GM18858 (cell line): ENCODE data around the gene RALY.

Source experiments
- ATAC-seq: cut with Tn5 transposase; IDR thresholded peaks from one replicate; pipeline ENCODE4 v1.9.1; 2021; ENCODE audit not compliant: unreplicated experiment

The RALY gene

DNA sequence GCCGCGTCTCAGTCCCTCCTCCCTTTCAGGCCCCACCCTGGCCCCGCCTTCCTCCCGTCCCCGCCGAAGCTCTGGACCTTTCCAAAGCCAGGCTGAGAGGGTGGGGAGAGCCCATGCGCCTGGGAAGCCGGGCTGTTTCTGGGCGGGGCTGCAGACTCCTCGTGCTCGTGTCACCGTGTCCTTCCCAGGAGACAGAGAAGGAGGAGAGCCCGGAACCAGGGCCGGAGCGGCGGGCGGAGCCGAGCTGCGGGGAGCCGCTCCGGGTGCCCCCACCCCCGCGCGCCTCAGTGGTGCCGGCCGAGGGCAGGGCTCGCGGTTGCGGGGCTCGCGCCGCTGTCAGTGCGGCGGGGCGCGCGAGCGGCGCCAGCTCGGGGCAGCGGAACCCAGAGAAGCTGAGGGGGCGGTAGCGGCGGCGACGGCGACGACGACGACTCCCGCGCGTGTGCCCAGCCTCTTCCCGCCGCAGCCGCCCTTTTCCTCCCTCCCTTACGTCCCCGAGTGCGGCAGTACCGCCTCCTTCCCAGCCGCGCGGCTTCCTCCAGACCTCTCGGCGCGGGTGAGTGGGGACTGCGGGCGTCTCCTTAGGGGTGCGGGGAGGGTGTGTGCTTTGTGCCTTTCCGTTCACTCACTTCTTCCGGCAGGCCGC, at the start of gene RALY:
RALY (plus strand) TSS at position 336 of the 646 bp plus-strand sequence. CDS start 78,164 bp downstream, outside the sequence.
- peak; percentile 30 for ATAC-seq

DNA sequence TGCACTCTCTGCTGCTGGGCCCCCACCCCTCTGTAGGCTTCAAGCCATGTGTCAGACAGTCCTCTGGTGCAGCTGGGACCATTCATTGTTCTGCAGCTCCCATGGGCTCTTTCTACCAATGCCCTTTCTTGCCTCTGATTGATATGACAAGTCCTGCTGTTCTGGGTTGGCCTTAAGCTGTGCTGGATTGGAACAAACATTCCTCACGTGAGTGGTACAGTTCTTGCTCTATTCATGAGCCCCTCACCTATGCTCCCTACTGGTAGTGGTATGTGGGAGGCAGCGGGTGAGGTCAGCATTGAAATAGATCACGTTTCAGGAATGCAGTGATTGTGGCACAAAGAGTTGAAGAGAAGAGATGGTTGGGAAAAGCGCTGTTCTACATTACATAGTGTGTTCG, 48.8 kb upstream of the RALY start:
- no peak for ATAC-seq

DNA sequence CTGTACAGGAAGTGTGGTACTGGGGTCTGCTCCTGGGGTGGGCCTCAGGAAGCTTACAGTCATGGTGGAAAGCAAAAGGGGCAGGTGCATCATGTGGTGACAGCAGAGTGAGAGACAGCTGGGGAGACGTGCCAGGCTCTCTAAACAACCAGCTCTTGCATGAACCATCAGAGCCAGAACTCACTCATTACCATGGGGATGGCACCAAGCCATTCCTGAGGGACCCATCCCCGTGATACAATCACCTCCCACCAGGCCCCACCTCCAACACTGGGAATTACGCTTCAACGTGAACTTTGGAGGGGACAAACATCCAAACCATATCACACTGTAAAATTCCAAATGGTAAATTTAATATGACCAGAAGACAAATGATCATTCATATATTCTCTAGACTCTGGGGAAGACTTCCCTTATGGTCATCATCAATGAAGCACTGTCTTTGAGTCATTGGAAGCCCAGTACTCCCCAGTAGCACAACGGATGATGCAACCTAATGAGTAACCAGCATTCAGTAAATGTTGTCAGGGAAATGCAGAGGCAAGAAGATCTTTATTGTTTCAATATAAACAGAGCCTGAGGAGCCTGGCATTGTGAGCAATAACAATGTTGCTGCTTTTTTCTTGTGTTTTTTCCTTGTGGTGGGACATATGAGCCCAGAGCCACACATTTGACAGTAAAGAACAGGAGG, 48.2 kb upstream of the RALY start:
- ATAC-seq = no peak

DNA sequence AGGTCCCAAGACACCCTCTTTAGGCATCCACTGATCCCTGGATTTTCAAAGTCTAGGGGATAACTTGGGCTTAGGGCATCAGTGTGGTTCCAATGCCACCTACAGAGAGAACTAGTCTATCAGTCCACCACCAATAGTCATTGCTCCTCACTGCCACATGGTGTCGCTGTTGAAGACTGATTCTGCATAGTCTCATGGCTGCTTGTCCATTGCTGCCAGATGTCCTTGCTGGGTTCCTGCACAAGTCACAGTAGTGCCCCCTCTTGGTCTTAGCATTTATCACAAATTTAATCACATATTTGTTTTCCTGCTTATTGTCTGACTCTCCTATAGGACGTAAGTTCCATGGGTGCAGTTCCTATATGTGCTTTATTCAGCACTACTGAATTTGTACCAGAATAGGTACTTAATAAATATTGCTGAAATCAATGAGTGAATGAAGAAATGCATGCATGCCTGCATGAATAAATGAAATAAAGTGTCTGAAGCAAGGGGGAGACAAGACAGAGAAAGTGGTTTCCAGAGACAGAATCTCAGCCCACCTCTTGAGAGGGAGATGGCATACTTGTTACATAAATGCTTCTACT, 45.9 kb upstream of the RALY start:
- no peak for ATAC-seq

DNA sequence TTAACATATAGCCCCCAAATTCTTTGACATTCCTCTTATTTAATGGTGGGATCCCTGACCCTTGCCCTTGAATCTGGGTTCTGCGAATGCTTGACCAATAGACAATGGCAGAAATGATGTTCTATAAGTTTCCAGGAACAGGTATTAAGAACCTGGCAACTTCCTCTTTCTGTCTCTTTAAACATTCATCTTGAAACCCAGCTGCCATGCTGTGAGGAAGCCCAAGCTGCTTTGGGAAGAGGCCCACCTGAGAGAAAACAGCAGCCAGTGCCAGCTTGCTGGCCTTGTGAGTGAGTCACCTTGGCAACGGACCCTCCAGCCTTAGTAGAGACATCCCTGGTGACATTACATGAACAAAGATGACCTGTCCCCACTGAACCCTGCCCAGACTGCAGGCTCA, 45.2 kb upstream of the RALY start:
- no peak for ATAC-seq

DNA sequence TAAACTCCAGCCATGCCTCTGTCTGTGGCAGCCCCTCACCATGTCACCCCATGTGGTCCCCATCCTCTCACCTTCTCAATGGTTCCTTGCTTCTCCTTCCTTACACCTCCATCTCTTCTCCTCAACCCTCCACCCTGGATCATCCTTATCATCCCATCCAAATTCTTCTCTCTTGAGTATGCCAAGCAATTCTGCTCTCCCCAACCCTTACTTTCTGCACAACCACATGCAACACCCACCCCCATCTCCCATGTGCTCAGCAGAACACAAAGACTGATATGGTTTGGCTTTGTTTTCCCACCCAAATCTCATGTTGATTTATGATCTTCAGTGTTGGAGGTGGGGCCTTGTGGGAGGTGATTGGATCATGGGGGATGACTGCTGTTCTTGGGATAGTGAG, 42.5 kb upstream of the RALY start:
- no peak for ATAC-seq

DNA sequence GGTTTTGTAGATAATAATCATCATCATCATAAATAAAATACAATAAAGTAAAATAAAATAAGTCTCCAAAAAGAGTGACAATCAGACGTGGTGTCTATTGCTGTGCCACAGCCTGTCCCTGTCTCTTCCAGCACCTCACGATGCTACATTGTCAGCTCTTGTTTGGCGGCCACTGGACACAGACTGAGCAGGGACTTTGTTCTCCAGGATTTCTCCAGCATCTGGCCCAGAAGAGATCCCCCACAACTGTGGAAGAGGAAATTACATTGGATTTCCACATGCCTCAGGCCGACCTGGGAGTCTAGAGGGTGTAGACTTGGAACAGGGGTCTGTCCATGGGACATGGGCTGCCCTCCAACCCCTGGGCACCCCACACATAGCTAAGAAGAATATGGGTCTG, 39.2 kb upstream of the RALY start:
- no peak for ATAC-seq

DNA sequence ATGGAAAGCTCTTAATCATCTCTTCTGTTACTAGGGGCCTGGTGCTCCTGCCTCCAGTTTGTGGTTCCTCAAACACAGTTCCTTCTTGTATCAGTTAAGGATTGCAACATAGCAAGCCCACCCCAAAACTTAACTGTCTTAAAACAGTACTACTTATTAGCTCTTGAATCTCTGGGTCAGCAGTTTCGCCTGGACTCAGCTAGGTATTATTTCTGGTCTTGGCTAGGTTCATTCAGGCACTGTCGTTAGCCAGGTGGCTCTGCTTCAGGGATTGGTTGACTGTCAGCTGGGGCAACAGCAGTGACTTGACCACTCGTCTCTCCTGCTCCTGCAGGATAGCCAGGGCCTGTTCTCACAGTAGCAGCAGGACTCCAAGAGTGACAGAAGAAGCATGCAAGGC, 30.0 kb upstream of the RALY start:
- no peak for ATAC-seq

DNA sequence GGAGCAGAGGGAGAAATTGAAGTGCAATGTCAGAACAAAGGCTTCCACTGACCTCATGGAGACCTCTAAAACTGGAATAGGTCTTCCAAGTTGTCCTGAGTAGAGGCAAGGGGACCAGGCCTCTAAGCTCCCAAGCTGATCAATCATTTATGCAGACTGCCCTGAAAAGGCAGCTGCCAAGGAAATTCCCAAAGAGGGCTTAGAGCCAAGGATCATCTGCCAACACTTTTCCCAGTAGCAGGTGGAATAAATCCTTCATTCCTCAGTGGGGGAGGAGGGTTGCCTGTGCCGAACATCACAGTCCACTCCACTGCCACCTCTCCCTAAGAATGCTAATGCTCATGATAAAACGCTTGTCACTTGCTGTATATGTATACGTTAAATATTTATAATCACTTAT, 29.3 kb upstream of the RALY start:
- ATAC-seq = no peak

DNA sequence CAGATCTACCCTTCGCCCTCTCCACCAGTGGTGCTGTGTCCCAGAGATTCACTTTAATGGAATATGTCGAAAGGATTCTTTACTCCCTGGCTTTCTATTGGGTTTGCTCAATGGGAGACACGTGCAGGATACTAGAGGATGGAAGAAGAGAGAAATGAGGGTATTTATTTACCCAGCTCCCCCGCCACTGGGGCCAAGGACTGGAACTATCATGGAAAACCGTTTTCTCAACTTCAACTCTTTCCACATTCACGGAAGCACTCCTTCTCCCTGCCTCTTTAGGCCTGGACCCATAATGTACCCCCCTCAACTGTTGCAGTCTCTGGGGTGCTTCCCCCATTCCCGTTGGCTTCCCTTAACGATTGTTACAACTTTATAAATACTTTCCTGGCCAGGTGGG, 26.6 kb upstream of the RALY start:
- ATAC-seq = no peak

DNA sequence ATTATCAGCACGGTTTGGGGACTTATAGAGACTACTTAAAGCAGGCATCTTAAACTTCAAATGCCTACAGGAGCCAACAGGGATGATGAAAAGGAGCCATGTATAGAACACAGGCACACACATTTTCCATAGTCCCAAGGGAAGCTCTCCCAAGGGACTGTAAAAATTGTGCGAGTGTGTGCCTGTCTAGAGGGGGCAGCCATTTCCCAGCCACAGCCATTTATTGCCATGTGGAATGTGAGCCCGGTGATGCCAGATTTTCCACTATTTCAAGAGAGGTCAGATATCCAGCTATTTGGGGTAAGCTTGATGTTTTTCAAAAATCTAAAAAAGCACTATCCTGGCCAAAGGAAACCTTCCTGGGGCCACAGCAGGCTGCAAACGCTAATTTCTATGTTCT, 24.1 kb upstream of the RALY start:
- no peak for ATAC-seq

DNA sequence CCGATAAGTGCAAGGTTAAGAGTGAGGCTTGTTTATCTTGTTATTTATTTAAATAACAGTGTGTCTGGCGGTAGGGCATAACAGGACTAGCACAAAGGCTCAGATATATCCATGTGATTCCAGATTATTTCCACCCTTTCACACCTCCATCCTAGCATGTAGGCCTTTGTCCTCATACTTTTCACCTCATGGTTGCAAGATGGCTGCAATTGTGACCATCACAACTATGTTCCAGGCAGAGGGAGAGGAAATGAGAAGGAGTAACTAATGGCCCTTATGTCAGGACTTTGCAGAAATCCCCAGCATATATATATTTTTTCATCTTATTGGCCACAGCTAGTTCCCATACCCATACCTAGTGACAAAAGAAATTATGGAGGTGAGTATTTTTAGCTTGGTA, 23.5 kb upstream of the RALY start:
- ATAC-seq = no peak

DNA sequence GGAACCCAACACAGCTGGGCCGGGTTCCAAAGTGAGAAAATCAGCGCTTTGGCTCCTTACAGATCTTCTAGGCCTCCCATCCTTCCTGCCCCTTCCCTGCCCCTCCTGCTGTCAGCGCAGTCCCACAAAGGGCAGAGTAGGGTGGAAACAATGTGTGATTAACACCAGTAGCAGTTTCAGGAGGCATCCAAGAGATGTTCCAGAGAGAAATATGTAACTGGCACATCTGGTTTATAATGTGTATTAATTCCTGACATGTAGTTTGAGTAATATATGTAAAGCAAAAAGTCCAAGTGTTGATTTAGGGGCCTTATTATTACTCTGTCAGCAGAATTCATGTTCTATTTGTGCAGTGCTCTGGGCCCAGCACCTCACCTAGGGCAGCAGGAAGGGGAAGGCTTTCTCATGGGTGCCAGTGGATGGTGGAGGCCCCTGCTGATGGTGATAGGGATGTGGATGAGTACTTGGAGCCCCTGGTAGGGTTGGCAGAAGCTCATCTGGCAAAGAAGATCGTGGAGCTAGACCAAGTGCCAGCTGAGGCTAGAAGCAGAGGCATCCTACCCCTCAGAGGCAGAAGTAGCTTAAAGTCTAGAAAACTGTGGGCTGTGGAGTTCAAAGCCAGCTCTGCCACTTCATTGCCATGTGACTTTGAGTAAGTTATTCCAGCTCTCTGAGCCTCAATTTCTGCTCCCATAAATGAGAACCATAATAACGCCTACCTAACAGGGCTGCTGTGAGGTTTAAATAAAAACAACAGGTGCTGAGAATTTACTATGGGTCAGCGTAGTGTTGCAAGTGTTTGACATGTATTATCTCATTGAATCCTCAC, 22.4 kb upstream of the RALY start:
- ATAC-seq = no peak

DNA sequence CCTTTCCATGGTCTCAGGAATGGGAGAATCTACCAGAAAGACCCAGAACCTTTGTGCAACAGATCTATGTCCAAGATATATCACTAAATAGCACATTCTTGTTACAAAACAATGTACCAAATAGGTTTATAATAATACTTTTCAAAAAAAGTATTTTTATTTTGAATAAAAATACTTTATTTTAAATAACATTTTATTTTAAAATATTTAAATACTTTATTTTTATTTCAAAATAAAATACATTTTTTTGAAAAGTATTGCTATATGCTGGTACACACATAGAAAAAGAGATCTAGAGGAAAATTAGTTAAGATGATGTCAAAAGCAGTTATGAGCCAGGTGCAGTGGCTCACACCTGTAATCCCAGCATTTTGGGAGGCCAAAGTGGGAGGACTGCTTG, 16.8 kb upstream of the RALY start:
- ATAC-seq = no peak

DNA sequence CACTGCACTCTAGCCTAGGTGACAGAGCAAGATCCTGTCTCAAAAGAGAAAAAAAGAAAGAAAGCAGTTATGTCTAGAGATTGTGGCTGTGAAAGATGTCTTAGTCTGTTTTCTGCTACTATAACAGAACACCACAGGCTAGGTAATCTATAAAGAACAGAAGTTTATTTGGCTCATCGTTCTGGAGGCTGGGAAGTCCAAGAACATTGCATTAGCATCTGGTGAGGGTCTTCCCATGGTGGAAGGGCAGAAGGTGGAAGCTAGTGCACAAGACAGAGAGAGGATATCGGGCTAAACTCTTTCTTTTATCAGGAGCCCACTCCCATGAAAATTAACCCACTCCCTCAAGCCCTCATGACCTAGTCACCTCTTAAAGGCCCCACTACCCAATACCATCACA, 16.2 kb upstream of the RALY start:
- ATAC-seq = no peak

DNA sequence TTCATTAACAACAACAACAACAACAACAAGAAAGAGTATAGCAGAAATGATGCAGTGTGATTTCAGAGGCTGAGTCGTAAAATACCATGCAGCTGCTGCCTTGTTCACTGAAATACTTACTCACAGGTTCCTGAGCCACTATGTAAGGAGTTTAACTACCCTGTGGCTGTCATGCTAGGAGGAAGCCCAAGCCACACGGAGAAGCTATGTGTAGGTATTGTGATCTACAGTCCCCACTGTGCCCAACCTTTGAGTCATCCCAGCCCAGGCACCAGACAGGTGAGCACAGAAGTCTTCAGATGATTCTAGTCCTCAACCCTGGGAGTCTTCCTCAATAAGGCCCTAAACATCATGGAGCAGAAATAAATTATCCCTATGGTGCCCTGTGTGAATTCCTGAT, 14.6 kb upstream of the RALY start:
- ATAC-seq = no peak

DNA sequence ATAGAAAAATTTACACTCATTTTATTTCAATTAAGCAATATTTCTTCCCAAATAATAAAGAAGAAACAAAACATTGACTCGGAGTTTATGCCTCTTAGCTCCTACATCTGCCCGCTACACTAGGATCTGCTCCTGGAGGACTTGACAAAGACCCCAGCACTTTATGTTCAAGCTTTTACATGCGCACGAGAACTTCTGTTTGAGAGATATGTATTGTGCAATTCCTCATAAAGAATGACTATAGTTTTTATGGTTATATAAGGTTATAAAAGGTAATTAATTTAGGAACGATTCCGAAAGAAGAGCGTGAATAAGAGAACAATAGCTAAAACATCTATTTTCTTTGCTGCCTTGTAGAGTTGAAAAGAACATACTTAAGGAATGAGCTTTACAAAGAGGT, 12.4 kb upstream of the RALY start:
- no peak for ATAC-seq

DNA sequence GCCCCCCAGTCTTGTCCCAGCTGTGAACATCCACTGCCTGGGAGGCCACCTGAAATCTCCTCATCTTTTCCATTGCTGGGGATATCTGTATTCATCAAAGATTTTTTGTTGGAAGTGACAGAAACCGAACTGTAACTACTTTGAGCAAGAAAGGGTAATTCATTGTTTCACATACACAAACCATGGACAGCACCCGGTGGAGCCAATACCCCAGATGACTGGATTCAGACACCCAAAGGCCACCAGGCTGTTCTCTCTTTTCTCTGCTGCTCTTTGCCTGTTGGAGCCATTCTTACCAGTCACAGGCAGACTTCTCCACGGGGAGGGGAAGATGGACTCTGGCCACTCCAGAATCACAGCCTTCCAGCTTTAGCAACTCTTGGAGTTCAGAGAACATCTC, 11.7 kb upstream of the RALY start:
- no peak for ATAC-seq

DNA sequence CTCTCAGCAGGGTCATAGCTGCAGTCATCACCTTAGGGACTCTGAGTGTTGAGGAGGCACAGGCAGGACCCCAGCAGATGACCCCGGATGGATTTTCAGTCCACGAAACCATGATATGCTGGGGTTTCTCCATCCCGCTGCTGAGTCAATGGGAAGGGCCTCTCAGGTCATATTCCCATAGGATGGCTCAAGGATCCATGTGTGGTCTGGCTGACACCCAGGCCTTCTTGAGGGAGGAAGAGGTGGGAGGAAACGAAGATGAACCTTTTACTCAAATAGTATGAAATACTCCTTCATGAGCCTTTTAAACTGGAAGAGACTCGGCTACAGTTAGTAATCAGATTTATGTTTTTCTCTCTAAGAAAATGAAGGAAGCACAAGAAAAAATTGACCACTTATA, 10.3 kb upstream of the RALY start:
- ATAC-seq = no peak

DNA sequence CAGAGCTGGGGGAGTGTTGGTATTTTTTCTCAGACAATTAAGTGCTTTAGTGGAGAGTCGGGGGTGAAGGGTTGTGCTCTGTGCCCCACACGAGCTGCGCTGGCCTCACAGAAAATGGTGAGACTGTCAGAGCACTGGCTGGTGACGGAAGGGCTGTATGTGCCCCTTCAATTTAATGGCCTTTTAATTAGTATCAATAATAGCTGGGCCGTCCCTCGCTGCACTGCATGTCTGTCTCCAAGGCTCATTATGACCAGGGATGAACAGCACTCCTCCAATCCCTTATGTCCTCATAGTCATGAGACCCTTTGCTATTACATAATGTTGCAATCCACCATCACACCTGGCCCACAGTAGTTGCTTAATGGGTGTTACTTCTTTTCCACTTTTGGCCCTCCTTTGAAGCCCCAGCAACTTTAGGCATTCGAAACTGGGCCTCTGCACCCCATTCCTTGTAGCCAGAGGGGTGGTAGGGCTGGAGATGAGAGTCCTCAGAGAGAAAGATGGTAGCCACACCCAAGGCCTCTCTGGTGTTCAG, 9.5 kb upstream of the RALY start:
- ATAC-seq = no peak

DNA sequence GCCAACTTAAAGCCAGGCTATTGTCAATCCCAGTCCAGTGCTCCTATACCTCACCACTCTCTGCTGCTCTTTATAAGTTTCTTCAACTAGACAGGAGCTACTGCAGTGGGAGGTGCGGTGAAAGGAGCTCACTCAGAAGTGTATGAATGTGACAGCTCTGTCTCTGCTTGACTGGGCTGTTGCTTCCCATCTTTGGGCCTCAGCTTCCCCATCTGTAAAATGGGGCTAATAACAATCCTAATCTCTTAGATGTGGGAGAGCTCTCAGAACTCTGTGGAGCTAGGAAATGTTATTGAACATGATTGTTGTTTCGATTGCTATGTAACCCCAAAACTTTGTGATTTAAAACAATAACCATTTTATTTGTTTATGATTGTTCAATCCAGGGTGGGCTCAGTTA, 8.4 kb upstream of the RALY start:
- ATAC-seq = no peak

DNA sequence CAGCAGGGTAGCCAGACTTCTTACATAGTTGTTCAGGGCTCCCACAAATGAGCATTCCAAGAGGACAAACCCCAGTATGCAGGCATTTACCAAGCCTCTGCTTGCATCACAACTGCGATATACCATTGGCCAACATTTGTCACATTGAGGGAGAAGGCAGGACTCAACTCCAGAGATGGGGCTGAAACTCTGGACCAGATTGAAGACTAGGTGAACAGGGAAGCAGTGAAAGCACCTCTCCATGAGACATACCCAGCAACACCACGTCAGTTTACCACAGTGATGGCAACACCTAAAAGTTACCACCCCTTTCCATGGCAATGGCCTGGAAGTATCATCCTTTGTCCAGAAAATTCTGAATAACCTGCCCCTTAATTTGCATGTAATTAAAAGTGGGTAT, 7.9 kb upstream of the RALY start:
- no peak for ATAC-seq
